Measurements from ENCODE around the gene VEGFB.

VEGFB gene

GRCh38 chr11:64203421-64204079 lies 30.8 kb upstream of the VEGFB start:
- no peak for TF ChIP-seq FOXM1 (IDR thresholded peaks at IDR 0.05; ENCODE audit: borderline replicate concordance, low read depth)
- TF ChIP-seq EGR1 (IDR thresholded peaks at IDR 0.05), result no peak
- no peak for TF ChIP-seq USF1 (IDR thresholded peaks at IDR 0.05)
- no peak for TF ChIP-seq EP300 (IDR thresholded peaks at IDR 0.05; ENCODE audit: borderline replicate concordance)
- TF ChIP-seq REST (IDR thresholded peaks at IDR 0.05; ENCODE audit: low read depth), result no peak
- TF ChIP-seq NFIC (IDR thresholded peaks at IDR 0.05), result no peak

GRCh38 chr11:64204080-64204440 lies 30.3 kb upstream of the VEGFB start:
- no peak for TF ChIP-seq EGR1 (IDR thresholded peaks at IDR 0.05)
- no peak for TF ChIP-seq FOXM1 (IDR thresholded peaks at IDR 0.05; ENCODE audit: borderline replicate concordance, low read depth)
- no peak for TF ChIP-seq NFIC (IDR thresholded peaks at IDR 0.05)
- TF ChIP-seq MAX (IDR thresholded peaks at IDR 0.05), result no peak

GRCh38 chr11:64204464-64204989 lies 29.9 kb upstream of the VEGFB start:
- TF ChIP-seq CREB1 (IDR thresholded peaks at IDR 0.05; ENCODE audit: low read depth) (no peak), RAD21 (IDR thresholded peaks at IDR 0.05; ENCODE audit: low read depth) (peak; percentile 85), FOXM1 (IDR thresholded peaks at IDR 0.05; ENCODE audit: borderline replicate concordance, low read depth) (no peak), CEBPB (IDR thresholded peaks at IDR 0.05) (no peak), USF1 (IDR thresholded peaks at IDR 0.05) (no peak), TEAD4 (IDR thresholded peaks at IDR 0.05) (0 out of 2 replicates have a peak, but pooled peaks have one; percentile 16), EP300 (IDR thresholded peaks at IDR 0.05; ENCODE audit: borderline replicate concordance) (no peak), NFIC (IDR thresholded peaks at IDR 0.05) (peak; percentile 96), MAX (IDR thresholded peaks at IDR 0.05) (no peak)

- TF ChIP-seq CREB1 (IDR thresholded peaks at IDR 0.05; ENCODE audit: low read depth) (no peak), EP300 (IDR thresholded peaks at IDR 0.05; ENCODE audit: borderline replicate concordance) (no peak), TAF1 (IDR thresholded peaks at IDR 0.05; ENCODE audit: low read depth) (no peak), FOXM1 (IDR thresholded peaks at IDR 0.05; ENCODE audit: borderline replicate concordance, low read depth) (no peak), USF1 (IDR thresholded peaks at IDR 0.05) (no peak), REST (IDR thresholded peaks at IDR 0.05; ENCODE audit: low read depth) (no peak), EGR1 (IDR thresholded peaks at IDR 0.05) (no peak), ZBTB7A (IDR thresholded peaks at IDR 0.05; ENCODE audit: low read depth) (no peak), MAX (IDR thresholded peaks at IDR 0.05) (no peak)
Measured at GRCh38 chr11:64206457-64207255, 27.7 kb upstream of the VEGFB start, which contains the start of gene FERMT3. TSS of gene FERMT3 (plus strand) at chr11:64206721. CDS start at chr11:64207365, 644 bp downstream.

GRCh38 chr11:64207256-64208085 lies 26.9 kb upstream of the VEGFB start:
- TF ChIP-seq TCF12 (IDR thresholded peaks at IDR 0.05; ENCODE audit: low read depth) (no peak), USF1 (IDR thresholded peaks at IDR 0.05) (no peak), ZBTB7A (IDR thresholded peaks at IDR 0.05; ENCODE audit: low read depth) (no peak), CREB1 (IDR thresholded peaks at IDR 0.05; ENCODE audit: low read depth) (no peak), MAX (IDR thresholded peaks at IDR 0.05) (no peak), TEAD4 (IDR thresholded peaks at IDR 0.05) (no peak), REST (IDR thresholded peaks at IDR 0.05; ENCODE audit: low read depth) (no peak), NFIC (IDR thresholded peaks at IDR 0.05) (no peak), RAD21 (IDR thresholded peaks at IDR 0.05; ENCODE audit: low read depth) (no peak), CEBPB (IDR thresholded peaks at IDR 0.05) (no peak), EP300 (IDR thresholded peaks at IDR 0.05; ENCODE audit: borderline replicate concordance) (no peak), EGR1 (IDR thresholded peaks at IDR 0.05) (no peak), YY1 (IDR thresholded peaks at IDR 0.05; ENCODE audit: low read depth) (no peak), TAF1 (IDR thresholded peaks at IDR 0.05; ENCODE audit: low read depth) (no peak)
